ENCODE data around the gene SLC35F1.
"Not testable (repeated sequence)": the region's sequence is repeated elsewhere in the genome, so short reads cannot be mapped to it uniquely, and the experiment has no call there.

SLC35F1 gene

DNA sequence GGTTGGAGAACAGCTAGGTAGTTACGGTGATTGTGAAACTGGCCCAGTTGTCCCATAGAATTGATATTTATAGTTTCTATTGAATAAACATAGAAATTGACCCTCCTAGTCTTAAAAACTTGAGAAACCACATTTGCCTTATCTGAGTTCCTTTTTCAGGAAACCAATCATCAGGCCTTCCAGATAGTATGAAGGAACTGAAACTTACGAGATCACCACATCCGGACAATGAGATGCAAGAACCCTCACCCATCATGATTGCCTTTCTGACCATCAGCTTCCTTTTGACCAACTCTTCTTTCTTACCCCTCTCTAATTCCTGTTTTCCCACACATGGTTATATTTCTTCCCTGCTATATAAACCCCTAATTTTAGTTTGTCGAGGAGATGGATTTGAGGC, 21.8 kb downstream of the SLC35F1 start:
- DNase-seq = no peak

DNA sequence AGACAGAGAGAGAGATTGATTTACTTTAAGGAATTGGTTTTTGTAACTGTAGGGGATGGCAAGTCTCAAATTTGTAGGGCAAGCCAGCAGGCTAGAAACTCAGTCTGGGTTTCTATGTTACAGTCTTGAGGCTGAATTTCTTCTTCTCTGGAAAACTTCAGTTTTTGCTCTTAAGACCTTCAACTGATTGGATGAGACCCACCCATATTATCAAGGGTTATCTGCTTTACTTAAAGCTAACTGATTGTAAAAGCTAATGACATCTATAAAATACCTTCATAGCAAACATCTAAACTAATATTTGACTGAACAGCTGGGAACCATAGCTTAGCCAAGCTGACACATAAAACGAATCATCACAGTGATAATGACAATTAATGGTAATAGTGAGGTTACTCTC, 22.4 kb downstream of the SLC35F1 start:
- DNase-seq = no peak

DNA sequence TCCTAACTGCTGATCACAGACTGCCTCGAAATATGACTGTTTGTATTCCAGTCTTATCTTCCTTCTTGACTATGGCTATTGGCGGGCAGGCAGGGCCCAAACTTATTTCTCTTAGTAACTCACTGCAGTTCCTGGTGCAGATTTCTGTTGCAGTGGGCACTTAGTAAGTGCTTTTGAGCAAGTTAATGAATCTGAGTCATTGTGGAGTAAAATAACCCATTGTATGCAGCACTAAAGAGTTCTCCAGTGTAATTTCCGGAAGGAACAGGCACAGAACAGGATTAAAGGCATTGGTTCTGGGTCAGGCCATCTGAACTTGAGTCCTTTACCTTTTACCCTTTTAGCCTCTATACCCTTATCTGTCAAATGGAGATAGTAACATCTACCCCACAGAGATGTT, 23.6 kb downstream of the SLC35F1 start:
- DNase-seq = no peak

DNA sequence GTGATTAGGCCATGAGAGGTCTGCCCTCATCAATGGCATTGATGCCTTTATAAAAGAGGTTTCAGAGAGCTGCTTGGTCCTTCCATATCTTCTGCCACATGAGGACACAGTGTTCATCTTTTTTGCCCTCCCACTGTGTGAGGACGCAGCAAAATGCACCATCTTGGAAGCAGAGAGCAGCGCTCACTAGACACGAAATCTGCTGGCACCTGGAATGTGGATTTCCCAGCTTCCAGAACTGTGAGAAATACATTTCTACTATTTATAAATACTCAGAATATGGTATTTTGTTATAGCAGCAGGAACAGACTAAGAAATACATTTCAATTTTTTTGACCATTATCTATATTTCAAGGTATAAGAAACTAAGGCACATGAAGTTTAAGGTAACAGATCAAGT, 24.9 kb downstream of the SLC35F1 start:
- no peak for DNase-seq

DNA sequence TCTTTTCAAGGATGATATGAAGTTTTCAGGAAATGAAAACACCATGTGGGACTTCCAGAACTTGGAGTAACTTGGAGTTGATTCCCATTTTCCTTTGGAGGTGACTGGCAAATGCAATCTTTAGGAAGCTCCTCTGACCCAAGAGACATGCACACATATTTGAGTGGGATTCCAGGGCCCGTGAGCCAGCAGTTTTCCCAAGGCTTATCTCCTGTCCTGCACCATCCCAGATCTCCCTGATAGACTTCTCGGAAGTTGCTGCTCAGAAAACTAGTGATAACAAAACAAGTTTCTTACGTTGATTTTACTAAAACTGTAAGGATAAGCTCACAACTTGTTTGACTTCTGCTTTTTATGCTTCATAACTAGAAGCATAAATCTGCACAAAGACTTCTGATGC, 25.6 kb downstream of the SLC35F1 start:
- DNase-seq = no peak

DNA sequence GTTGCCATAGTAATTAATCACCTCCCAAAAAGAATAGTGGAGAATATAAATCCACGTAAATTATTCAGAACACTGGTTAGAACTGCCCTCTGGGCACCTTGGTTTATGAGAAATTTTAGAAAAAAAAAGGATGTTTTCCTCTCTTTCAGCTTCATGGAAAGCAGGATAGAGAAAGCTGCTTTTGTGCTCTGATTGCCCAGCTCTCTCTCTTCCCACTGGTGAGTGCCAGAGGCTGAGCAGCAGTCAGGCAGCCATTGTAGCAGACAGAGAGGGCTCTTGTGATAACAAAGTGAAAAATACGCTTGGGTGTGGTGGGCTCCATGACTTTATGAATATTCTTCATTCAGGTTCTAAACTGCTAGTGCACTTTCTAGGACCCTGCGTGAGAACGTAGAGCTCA, 26.4 kb downstream of the SLC35F1 start:
- DNase-seq = no peak

DNA sequence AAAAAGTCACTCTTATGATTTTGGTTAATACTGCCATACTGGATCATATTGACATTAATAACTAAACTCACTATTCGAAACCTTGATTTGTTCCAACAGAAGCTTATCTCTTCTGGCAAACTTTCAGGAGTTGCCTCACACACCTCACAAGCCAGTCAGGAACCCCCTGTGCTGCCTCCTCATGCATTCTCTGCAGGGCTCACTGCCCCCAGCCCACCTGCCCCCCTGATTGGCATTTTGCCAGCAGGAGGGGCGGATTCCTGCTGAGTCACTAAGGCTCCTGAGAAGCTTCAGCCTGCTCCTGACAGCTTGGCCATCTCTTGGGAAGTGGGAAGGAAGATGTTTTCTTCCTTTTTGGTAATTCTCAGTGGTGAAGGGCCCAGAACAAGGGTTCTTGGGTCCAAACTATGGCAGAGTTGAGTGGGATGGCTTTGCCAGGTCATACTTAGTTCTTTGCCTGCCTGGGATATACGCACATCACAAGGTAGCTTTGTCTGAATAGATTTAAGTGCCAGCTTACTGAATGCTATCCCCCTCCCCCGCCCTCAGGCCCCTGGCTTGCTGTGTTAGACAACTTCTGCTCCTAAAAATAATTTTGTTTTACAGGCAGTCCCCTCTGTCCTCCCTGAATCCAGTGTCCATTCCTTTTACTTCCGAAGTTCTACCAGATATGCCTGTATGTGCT, 31.4 kb downstream of the SLC35F1 start:
- no peak for DNase-seq

DNA sequence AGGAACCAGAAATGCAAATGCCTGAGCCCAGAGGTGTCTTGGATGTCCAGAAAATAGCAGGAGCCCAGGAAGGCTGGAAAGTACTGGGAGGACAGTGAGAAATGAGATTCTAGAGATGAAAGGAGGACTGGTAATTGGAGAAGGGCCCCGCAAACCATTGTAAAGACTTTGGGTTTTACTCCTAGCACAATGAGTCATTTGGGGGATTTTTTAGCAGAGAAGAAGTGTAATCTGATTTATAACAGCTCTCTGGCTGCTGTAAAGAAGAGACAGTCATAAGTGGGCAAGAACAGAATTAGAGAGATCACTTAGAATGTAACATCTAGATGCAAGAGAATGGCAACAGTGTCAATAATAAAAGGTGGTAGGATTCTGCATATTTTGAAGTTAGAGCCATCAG, 40.2 kb downstream of the SLC35F1 start:
- no peak for DNase-seq

DNA sequence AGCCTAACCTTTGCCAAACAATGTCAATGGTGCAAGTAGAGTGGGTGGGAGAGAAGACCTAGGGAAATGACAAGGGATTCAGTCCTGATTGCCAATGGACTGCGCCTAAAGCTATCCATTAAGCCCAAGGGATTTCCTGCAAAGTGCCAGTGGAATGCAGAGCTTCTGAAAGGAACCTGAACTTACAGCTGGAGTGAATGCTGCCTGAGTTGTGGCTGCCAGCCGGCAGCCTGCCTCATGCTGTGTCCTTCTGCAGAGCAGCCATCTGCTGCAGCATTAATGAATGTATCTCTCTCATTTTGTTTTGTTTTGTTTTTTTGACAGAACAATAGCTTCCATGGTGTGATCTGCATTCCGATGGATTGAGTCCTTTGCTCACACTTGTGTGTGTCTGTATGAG, 44.7 kb downstream of the SLC35F1 start:
- DNase-seq = no peak

DNA sequence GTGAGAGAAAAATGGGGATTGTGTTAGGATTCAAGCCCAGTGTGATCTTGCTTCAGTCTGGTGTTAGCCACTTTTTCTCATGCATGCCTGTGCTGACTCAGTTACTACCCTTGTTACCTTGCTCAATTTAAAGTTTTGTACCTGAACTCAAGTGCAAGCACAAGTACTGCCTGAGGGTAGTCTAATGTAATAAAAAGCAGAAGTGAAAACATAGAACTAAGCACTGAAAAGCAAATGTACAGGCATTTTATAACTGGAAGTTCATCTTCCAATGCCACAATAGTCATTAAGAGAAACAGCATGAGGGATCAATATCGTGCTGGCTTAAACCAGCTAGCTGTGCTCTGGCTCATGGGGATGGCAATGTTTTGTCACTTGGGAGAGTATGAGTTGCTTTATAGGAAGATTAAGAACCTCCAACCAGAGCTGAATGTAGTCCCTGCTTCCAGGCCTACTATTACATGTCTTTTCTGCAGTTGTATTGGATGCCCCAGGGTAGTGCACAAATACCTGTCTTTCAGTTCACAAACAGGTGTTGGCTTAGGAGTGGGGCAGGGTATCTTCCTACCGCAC, 48.7 kb downstream of the SLC35F1 start:
- DNase-seq = no peak

DNA sequence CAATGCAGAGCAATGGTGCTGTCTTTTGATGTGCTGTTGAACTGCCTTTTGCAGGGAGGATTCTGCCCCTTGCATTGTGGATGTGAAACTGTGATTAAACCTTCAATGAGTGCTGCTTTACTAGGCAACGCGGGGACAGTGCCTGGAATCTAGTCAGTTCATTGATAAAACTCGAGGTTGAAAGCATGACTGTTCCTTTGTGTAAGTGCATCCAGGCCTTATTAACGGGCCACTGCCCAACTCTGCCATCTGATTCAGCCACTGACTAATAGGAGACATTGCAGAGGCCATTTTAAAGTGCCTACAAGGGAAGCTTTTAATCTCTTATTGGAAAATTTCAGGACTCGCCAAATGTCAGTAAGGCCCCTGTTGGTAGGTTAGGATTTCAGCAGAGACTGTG, 49.3 kb downstream of the SLC35F1 start:
- no peak for DNase-seq

DNA sequence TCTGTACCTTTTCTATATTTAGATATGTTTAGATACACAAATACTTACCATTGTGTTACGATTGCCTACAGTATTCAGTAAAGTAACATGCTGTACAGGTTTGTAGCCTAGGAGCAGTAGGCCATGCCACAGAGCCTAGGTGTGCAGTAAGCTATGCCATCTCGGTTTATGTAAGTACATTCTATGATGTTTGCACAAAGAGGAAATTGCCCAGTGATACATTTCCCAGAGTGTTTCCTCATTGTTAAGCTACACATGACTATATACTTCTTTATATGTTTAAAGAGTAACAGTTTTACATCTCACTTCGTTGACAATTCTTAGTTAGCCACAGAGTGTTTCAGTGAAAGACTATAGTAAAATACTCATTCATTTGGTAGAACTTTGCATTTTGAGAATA, 51.5 kb downstream of the SLC35F1 start:
- DNase-seq = no peak

DNA sequence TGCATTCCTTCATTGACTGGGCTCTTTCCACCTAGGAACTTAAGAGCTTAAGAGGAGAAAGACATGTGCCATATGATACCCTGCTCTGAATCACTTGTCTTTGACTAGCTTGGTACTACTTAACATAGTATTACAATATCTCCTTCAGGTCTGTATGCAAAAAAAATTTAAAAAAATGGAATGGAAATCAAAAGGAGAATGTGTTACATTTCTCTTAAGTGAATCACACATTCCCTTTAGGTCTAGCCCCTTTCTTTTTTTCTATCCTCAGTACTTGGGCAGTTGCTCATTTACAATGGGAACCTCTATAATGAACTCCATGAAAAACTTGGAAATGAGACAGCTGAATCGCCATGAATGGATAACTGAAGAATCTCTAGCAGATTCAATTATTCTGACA, 53.8 kb downstream of the SLC35F1 start:
- DNase-seq = no peak

DNA sequence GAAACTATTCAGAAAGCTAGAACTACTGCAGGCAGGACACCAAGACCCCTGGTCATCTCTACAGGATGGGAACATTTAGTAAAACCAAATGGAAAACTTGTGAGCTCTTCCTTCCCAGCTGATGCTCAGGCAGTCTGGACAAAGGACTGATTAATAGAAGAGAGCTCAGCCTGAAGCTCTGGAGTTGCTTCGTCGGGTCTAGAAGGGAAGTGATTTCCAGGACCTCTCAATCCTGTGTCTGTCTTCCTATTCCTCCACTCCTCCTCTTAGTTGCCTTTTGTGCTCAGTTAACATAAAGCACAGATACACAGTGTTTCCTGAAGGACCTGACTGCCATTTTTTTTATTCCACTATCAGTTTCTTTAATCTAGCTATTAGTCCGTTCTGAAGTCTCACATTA, 54.2 kb downstream of the SLC35F1 start:
- no peak for DNase-seq

DNA sequence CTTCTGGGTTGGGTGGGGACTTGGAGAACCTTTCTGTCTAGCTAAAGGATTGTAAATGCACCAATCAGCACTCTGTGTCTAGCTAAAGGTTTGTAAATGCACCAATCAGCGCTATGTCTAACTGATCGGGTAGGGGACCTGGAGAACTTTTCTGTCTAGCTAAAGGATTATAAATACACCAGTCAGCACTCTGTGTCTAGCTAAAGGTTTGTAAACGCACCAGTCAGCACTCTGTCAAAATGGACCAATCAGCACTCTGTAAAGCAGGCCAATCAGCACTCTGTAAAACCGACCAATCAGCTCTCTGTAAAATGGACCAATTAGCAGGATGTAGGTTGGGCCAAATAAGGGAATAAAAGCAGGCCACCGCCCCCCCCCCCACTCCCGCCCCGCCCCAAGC, 58.7 kb downstream of the SLC35F1 start:
- not testable (repeated sequence) for DNase-seq

DNA sequence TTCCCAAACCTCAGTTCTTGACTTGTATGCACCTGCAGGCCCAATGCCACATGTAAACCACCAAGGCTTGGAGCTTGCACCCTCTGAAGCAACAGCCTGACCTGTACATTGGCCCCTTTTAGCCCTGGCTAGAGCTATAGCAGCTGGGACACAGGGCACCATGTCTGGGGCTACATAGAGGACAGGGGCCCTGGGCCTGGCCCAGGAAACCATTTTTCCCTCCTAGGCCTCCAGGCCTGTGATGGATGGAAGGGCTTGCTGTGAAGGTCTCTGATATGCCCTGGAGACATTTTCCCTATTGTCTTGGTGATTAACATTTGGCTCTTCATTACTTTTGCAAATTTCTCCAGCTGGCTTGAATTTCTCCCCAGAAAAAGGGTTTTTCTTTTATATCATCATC, 64.6 kb downstream of the SLC35F1 start:
- DNase-seq = no peak

DNA sequence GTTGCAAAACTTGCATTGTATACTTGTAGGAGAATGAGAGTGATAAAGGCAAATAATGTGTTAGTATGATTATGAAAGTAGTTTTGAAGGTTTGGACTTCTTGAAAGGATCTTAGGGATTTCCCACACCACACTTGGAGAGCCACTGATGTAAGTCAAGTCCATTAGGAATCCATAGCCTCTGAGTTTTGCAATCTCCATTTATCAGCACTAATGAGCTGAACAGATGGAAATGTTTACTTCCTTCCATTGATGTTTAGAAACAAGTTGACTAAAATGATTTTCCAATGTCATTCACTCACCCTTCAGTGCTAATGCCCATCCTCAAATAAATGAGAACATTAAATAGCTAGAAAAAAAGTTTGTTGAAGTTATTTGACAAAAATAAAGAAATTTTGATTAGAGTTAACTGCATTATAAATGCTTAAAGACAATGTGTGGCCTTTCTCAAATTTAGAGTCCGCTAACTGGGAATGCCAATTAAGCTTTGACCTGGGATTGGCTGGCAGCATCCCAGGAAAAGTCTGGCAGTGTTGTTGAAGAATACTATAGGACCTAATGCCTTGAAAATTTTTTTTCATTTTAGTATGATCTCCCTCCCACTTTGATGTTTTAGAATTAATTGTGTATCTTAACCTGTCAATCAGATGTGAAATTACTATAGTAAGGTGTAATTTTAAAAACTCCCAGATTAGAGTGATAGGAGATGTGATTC, 68.0 kb downstream of the SLC35F1 start:
- DNase-seq = no peak

DNA sequence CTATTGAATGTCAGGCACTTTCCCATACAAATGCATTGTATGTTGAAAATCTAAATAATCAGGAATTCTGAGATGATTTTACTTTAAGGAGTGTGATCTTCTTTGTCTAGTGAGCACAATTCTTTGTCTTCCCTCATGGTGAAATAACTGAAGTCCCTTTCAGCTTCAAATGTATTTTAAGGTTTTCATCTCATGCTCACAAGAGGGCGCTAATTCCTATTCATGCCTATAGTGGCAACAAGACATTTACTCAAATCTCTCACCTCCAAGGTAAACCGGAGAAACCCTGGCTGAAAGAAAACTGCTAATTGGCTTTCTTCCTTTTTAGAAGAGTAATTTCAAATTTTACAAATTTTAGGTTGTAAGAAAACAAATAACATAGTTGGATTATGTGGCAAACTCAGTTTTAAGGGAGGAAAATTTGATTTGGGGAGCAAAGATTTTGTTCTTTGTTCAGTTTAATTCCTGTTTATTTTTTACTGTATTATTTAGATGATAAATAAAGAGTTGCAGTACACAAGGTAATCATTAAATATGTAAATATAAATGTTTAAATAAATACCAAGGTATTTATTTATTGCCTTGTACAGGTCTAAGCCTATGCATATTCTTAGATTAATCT, 69.1 kb downstream of the SLC35F1 start:
- no peak for DNase-seq

DNA sequence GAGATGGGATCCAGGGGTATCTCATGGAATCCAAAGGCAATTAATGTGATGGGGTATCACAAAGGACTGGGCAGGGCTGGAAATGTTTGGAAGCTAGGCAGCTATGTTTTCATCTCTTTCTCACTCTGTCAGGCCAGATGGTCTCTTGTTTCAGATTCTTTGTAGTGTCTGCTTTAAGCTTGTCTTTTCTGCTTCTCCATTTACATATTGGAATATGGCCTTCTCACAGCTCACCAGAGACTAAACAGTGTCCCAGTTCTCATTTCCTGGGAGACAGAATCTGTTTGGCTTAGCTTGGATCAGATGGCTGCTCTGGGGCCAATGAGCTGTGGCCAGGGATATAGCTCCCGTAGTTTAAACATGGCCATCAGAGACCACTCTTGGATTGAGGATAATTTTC, 78.9 kb downstream of the SLC35F1 start:
- DNase-seq = no peak

DNA sequence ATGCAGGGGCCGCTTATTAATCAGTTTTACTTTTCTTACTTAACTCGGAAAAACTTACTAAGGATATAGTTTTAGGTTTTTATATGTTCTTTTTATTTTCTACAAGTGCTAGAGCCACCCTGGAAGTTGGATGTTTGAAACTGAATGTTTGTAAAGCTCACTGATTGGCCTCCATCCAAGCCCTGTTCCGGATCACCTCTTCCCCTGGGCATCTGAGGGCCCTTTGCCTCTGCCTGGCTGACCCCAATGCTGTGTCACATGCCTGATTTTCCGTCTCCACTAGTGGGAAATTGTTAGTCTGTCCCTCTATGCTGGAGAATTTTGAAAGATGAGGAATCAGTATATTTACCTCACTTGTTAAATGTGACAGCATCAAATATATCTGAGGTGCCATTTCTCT, 79.3 kb downstream of the SLC35F1 start:
- no peak for DNase-seq

DNA sequence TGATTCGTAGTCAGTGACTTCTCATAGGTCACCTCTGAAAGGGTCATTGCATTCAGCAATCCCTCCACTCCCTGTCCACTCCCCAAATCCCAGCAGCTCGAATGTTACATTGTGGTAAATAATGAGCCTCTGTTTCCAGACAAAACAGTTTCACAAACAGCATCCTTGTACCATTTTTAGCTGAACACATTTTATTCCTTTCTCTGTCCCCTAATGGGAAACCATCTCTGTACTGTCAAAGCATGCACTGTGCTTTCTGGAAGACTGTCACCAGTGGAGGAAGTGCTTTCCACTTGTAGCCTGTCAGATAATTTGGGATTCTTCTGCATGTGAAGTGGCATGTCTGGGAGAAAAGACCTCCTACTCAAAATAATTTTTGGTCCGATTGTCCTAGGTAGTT, 82.0 kb downstream of the SLC35F1 start:
- no peak for DNase-seq

DNA sequence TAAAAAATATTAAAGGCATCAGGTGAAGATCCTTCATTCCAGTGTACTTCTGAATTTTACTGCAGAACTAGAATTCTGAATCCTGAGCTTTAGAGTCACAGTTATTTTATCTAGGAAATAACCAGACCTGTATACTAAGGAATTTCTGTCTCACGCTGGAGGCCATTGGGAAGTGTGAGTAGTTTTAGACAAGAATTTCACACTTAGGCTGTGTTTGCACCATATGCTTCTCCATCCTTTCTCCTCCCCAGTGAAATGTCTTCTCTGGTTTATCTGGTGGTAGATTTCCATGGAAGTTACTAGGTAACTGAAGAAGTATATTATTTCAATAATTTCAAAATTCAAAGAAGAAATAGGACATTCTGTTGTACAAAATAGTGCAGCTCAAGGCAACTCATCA, 83.1 kb downstream of the SLC35F1 start:
- no peak for DNase-seq

DNA sequence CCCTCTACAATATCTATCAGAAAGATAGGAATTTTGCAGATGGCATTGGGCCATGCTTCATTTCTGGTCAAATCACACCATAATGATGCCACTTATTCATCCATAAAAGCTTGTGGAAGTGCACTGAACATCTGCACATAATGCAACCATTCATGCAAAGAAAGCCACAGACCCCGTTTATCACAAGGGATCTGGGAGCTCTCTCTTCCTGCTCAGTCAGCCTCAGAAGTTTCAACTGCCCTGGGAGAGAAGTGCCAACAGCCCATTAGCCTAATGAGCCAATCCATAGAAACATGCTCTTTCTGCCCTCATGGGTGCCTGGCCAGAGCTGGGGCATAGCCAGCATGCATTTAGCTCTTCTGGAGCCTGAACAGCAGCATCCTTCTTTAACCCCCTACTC, 85.8 kb downstream of the SLC35F1 start:
- DNase-seq = no peak

DNA sequence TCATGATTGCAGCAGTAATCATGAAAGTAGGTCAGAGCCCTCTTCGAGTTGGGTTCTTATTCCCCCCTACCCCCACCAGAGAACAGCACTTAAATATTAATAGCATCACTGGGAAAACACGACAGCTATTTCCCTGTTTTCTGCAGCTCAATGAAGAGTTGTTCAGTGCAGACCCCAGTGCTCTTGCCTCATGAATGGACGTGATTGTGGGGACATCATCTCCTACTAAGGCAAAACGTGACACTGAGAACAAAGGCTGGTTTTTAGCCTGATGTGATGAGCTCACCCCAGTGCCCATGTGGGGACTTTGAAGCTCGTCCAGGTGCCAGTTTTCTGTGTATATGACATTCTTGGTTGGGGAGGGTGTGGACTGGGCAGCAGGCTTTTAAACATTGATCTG, 105.9 kb downstream of the SLC35F1 start:
- no peak for DNase-seq

Measured in NK-92 treated with Interleukin-12 subunit alpha and Interleukin-12 subunit beta, amount 100 ng/mL, for 24 hours (cell line).